DMS153 treated with DMSO at 0.1 percent for 48 hours (cell line): ENCODE measurements around the gene LCMT1.

Experiments
- DNase-seq: peaks from one replicate; lab custom pipeline; 2025; ENCODE audit not compliant: unreplicated experiment; lab: John Stamatoyannopoulos, UW

Gene LCMT1

GRCh38 chr16:25192096-25192495 lies 80.6 kb downstream of the LCMT1 start:
- no peak for DNase-seq

DNA sequence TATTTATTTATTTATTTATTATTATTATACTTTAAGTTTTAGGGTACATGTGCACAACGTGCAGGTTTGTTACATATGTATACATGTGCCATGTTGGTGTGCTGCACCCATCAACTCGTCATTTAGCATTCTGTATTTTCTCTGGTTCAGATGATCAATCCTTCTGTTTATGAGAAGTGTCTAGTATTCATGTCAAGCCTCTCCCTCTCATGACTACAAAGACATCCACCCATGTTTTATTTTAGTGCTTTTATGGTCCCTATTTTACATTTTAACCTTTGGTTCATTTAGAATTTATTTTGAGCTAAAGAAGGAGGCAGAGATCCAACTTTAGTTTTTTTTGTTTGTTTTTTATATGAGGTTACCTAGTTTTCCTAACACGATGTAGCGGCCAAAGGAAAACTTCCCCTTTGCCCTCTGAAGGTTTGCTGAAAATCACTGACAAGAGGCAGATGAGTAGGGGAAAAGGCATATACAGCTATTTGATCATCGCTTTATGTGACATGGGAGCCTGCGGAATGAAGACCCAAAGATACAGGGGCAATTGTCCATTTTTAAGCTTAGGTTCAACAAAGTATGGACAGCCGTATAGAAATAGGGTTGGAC lies 82.8 kb downstream of the LCMT1 start:
- no peak for DNase-seq

DNA sequence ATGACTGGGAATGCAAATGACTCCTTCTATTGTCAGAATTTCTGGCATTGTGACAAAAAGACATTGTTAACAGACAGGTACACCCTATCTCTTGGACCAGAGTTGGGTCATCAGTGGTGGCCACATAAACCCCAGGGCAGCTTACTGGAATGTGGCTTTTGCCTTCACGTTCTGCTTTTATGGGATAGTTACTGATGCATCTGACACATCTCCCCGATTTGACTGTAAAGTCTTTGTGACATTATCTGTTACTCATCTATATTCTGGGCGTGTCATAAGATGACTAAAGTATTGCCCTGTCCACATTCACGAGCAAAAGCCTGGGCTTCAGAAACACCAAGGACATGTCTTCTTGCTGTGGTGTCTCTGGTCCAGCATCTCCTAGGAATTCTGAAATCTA lies 86.5 kb downstream of the LCMT1 start:
- no peak for DNase-seq

DNA sequence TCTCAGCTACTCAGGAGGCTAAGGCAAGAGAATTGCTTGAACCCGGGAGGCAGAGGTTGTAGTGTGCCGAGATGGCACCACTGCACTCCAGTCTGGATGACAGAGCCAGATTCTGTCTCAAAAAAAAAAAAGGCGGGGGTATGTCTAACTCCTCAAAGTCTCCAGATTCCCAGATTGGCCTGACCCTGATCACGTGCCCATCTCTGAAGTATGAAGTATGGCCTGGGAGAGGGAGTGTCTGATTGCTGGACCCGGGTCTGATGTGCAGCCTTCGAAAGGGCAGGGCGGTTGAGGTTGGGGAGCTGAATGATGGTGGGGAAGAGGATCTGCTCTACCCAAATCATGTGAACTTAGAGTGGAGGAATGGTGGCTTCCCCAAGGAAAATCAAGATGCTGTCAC lies 87.9 kb downstream of the LCMT1 start:
- no peak for DNase-seq

DNA sequence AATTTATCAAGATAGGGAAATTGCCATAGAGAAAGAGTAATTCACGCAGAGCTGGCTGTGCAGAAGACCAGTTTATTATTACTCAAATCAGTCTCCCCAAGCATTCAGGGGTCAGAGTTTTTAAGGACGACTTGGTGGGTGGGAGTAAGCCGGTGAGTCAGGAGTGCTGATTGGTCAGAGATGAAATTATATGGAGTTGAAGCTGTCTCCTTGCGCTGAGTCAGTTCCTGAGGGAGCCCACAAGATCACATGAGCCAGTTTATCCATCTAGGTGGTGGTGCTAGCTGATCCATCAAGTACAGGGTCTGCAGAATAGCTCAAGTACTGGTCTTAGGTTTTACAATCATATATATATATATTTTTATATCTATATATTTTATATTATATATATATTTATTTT lies 99.2 kb downstream of the LCMT1 start:
- no peak for DNase-seq

- DNase-seq, result no peak
Observed at GRCh38 chr16:25212636-25213035, 101.1 kb downstream of the LCMT1 start.

DNA sequence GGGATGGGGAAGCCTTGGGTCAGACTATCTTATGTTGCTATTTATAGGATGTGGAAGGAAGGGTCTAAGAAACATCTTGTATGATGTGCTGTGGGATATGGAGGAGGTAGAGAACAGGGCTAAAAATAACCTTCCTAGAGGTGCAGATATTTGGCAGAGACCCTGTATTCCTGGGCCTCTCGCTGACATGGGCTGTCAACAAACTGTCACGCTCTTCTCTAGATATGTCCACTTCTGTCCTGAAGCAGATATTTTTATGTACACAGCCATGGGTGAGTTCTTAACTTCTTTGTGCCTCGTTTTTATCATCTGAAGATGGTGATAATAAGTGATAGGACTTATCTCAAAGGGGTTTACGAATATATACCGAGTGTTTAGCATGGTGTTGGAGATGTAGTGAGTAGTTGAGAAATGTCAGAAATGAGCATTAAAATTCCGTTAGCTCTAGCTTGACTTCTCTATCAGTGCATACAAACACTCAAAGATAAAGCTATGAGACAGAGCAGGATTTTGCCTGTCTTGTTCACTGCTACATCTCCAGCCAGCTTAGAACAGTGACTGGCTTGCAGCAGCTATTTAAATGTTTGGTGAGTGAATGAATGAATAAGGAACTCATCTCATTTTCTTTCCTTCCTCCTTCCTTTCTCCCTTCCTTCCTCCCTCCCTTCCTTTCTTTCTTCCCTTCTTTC lies 102.3 kb downstream of the LCMT1 start:
- DNase-seq, result no peak

GRCh38 chr16:25217112-25217511 lies 105.6 kb downstream of the LCMT1 start:
- no peak for DNase-seq

DNA sequence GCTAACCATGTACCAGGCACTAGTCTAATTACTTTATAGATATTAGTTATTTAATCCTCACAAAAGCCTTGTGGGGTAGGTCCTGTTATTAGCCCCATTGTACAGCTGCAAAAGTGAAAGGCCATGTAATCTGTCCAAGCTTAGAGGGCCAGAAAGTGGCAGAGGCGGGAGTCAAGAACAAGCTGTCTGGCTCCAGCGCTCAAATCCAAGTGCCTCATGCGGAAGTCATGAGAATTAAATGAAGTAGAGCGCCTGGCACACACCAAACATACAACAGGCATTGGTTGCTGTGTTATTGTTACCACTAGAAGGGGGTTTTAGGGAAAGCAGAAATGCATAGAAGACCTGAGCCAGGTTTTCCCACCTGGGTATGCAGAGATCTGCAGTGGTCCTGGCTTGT lies 106.4 kb downstream of the LCMT1 start:
- DNase-seq, result no peak

- DNase-seq, result no peak
Observed at GRCh38 chr16:25219070-25219737, 107.7 kb downstream of the LCMT1 start.

GRCh38 chr16:25222959-25223358 lies 111.4 kb downstream of the LCMT1 start:
- DNase-seq, result no peak

DNA sequence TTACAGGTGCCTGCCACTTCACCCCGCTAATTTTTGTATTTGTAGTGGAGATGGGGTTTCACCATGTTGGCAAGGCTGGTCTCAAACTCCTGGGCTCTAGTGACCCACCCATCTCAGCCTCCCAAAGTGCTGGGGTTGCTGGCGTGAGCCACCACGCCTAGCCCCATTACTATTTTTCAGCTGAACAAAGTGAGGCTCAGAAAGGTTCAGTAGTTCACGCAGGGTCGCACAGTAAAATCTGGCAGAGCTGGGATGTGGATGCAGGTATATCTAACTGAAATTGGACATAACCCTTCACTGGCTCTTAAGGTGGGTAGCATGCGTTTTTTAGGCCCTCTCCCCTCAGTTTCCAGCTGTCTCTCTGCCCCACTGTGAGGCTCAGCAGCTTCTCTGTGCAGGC lies 112.4 kb downstream of the LCMT1 start:
- DNase-seq, result no peak

DNA sequence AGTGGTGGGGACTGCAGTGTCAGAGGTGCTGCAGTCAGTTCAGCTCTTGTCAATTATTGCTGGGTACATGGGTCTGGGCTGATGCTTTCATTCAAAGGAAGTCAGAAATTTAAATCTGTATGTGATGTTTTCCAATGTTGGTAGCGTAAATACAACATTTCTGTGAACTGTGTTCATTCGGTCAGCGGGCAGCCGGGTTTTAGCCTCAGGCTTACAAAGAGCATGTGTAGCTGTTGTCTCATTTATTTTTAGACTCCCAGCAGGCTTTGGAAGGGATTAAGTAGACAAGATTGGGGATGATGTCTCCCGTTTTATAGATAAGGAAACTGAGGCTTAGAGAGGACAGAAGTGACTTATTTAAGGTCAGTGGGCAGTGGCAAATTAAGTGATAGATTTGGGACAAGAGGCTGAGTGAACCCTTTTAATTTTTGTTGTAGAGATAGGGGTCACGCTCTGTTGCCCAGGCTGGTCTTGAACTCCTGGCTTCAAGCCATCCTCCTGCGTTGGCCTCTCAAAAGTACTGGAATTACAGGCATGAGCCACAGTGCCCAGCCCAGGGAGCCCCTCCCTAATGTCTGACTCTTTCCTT lies 113.3 kb downstream of the LCMT1 start:
- no peak for DNase-seq
